Erythroblast (primary cell): ENCODE measurements around the gene RNASE7.

ENCODE experiments used
- GATA1 ChIP-seq: IDR thresholded peaks from 2 replicates; pipeline ENCODE4 v1.6.1; 2011; ENCODE audit warnings: low read depth, mild to moderate bottlenecking, control low read depth, low read length, moderate library complexity
- POLR2A ChIP-seq: IDR thresholded peaks from 2 replicates; pipeline ENCODE4 v1.6.1; 2011; ENCODE audit warnings: mild to moderate bottlenecking, low read length

GRCh38 chr14:21017528-21018245 is 24.5 kb upstream of the RNASE7 start:
- TF ChIP-seq POLR2A, result no peak
- TF ChIP-seq GATA1, result no peak
